CD1c-positive myeloid dendritic cell (primary cell): Measurements from ENCODE around the gene UBE2S.

ENCODE experiments used
- DNase-seq: peaks from one replicate; pipeline ENCODE4 v3.0.0-alpha.2; 2016; ENCODE audit errors: extremely low spot score

The UBE2S gene

DNA sequence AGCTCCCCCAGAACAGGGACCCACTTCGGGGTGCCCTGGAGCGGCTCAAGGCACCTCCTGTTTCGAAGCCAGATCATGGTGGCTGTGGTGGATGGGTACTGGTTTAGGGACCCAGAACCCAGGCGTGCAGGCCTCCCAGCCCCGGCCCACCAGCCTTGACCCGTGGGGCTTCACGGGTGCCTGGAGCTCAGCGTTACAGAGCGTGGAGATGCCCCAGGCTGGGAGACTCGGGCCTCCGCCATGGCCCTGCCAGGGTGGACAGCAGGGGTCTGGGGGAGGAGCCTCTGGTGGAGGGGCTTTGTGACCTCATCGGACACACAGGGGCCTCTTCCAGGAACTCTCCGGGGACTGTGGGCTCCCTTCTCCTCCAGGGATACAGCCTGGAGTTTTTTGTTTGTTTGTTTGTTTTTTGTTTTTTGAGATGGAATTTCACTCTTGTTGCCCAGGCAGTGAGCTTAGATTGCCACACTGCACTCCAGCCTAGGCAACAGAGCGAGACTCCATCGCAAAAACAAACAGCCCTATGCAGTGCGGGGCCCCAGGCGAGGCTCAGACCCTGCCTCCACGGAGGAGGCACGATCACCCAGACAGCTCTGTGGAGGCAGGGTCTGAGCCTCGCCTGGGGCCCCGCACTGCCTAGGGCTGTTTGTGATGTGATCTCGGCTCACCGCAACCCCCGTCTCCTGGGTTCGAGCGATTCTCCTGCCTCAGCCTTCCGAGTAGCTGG lies 44.4 kb downstream of the UBE2S start, which contains the start of gene GARIN5B:
Gene GARIN5B (minus strand): TSS at position 271 of the 727 bp plus-strand sequence. CDS start 194 bp downstream, at position 77.
- no peak for DNase-seq

DNA sequence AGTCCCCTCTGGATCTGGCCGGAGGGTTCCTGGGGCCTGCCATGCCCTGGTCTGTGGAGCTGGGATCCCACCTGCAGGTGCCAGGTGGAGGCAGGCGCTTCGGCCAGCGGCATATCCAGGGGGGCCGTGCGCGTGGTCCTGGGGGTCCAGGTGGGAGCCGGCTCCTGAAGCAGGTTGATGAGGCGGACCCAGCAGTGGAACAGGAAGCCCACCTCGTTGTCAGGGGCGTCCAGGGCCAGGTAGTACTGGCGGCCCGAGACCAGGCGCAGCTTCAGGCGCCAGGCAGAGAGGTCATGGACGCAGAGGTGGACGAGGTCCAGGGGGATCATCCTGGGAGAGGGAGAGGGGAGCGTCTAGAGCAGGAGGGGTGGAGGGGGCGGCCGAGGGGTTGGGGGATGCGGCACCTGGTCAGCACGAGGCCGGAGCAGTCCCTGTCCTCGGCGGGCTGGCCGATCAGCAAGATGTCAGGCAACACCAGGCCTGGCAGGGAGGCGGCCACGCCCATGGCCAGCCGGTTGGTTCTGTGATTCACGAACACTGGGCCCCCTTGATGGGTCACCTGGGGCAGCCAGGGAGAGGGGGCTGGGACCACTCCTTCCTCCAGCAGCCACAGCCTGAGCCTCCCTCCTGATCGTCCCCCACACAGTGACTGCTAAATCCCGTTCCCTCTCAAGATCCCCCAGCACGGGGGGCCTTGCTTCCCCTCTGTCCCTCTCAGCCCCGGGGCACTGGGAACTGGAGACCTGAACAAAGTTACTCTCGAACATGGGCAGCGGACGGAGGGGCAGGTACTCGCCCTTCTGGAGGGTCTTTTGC lies 45.2 kb downstream of the UBE2S start:
- no peak for DNase-seq

DNA sequence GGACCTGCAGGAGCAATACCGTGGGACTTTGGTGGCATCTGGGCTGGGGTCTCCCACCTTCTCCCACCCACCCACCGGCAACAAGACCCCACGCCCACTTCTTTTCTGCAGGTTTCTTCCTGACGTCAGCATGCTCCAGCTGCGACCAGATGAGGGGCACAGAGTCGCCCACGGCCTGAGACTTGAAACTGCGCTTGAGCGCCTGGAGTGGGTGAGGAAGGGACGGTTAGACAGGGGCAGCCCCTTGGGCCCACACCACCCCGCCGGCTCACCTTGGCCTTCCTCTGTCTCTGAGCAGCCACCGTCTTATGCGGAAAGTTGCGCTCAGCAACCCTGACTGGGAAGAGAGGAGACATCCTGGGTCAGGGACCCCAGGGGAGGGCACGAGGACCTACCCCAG lies 46.7 kb downstream of the UBE2S start:
- no peak for DNase-seq

DNA sequence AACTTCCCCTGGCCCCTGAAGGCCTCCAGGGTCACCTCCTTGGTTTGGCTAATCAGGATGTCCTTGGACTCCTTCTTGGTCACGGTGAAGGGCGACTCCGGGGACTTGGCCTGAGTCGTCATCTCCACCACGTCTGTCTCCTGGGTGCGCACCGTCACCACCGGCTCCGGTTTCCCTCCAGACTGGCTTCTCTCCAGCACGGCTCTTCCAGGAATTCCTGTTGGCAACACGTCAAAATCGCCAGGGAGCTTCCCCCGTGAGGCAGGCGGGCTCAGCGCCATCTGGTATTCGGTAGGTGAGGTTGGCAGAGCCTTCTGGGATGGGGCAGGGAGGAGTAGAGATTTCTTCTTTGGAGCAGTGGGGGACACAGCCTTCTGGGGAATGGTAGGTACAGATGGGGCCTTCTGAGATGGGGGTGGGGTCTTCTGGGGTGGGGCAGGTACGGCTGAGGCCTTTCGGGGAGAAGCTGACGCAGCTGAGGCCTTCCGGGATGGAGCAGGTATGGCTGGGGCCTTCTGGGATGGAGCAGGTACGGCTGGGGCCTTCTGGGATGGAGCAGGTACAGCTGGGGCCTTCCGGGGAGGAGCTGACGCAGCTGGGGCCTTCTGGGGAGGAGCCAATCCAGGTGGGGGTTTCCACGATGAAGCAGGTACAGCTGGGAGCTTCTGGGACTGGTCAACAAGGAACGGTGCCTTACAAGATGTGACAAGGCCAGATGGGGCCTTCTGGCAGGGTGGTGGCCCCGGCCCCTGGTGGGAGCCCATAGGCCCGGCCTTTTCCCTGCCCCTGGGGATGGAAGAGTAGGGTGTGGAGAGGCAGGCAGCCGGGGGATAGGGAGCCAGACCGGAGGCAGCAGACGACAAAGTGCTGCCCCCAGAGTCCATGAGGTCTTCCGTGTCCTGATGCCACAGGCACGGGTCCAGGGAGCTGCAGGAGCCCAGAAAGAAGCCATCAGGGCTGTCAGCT lies 48.4 kb downstream of the UBE2S start:
- DNase-seq = no peak

DNA sequence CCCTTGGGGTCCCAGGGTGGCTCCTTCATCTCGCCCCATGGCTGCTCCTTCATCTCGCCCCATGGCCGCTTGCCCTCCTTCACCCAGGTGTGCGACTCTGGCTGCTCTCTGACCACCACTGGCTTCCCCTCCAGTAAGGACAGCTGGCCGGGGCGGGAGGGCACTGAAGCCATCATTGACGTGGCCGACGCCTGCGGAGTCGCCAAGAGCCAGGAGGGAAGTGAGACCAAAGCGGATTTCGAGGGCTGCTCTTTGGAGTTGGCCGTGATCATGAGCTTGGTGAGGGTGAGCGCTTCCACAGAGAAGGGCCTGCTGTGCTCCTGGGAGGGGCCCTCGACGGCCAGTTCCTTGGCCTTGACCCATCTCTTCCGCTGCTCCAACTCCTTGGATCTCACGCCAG lies 49.1 kb downstream of the UBE2S start:
- DNase-seq = no peak

DNA sequence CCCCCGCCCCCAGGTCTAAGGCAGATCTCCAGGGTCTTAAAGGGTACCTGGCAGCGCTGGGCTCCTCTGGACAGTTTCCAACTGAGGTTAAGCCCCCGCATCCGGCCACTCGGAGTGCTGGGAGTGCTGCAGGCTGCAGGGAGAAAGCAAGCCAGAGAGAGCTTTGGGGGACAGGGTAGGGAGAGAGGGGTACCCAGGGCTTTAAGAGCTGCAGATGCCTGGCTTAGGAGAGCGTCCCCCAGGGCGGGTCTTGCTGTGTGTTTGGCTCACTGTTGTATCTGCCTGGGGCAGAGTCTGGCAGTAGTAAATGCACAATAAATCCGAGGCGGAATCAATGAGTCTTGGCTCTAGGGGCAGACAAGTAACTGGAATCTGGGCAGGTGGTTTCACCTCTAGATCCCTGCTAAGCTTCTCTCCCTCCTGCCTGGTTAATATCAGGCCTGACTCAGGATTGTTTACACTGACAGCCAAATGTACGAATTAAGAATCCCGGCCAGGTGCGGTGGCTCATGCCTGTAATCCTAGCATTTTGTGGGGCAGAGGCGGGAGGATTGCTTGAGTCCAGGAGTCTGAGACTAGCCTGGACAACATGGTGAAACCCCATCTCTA lies 52.3 kb downstream of the UBE2S start:
- no peak for DNase-seq

DNA sequence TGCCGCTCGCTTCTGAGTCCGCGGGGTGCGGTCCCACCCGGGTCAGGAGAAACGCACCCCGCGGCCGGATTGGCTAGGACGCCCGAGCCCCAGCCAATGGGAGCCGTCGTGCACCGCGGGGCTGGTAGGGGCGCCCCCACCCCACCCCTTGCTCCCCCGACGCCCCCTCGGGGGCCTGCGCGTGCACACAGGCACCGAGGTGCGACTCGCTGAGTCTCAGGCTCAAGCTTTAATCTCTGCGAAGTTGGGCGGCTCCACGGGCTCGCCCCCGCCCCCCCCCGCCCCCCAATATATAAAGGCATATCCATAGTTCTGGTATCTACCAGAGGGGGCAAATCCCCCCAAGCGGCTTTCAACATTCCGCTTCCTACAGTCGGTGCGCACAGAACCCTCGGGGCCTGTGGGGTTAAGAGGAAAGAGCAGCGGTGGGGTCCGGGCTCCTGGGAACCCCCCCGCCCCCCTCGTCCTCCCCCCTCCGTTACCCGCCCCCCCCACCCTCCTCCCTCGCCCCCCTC lies 52.8 kb downstream of the UBE2S start, which contains the start of gene COX6B2:
Gene COX6B2 (minus strand): TSS at position 22 of the 515 bp plus-strand sequence. CDS start 198 bp downstream, outside the sequence.
- no peak for DNase-seq

DNA sequence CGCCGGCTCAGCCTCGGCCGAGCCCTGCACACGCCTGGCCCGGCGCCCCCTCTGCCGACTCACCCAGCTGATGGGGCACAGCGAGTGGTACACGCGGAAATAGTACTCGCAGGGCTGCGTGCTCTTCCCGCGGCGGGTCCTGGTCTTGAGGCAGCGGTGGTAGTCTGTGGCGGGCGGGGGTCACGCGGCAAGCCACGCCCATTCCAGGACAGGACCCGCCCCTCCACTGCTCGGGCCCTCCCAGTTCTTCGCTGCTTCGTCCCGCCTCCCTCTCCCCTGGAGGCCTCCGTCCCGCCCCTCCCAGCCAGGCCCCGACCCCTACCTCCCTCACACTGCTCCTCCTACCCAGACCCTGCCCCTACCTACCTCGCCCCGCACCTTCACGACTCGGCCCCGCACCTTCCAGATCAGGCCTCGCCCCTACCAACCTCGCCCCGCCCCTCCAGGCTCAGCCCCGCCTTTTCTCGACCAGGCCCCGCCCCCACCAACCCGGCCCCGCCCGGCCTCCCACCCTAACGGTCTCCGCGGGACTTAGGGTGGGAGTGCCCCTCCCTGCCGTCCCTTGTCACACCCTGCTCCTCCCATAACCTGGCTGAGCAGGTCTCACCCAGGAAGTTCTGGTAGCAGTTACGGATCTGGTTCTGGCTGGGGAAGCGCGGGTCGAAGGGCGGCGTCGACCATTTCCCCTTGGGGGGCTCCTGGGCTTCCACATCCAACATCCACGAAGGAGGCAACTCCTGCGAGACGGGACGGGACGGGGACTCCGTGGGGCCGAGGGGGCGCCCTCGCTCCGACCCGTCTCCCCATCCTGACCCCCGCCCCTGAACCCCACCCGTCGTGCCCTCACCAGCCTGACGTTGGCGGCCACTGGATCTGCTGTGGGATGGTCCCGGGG lies 53.5 kb downstream of the UBE2S start:
- DNase-seq = peak; percentile 76

DNA sequence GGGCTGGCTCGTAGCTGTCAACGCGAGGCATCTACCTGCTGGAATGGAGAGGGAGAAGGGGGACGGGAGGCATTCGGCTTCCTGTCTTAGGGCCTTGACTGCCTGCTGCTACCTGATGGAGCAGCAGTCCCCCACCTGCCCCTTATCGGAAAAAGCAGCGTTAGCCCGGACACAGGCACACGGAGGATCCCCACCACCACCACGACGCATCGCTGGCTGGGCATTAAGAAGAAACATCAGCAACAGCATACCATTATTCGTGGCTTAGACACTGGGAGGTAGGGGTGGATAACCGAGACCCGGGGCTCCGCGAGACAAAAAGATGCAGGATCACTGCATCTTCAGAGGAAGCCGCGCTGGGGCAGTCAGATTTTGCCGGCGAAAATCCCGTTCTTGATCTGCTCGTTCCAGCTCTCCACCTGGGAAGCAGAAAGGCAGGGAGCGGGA lies 54.2 kb downstream of the UBE2S start:
- no peak for DNase-seq

DNA sequence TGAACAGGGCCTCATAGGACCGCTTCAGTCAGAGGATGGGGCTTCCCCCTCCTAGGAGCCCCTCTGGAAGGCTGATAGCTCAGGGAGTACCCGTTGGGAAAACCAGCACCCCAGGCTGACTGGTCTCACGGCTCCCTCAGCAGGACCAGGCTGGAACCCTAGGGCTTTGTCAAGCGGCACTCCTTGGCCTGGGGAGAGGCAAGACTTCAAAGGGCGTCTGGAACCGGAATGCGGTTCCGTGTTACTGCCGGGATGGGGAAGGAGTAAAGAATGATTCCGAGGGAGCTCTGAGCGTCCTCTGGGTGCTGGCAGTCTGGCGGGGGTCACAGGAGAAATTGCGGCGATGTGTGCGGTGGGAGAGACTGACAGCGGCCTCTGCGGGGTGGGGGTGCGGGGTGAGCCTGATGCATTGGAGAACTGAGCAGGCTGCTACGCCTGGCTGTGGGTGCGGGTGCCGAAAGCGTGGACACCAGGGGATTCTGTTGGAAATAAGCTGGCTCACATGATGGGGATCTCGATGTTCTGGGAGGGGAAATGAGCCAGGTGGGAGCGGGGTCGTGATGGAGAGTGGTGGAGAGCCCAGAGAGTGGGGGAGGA lies 54.9 kb downstream of the UBE2S start:
- no peak for DNase-seq

DNA sequence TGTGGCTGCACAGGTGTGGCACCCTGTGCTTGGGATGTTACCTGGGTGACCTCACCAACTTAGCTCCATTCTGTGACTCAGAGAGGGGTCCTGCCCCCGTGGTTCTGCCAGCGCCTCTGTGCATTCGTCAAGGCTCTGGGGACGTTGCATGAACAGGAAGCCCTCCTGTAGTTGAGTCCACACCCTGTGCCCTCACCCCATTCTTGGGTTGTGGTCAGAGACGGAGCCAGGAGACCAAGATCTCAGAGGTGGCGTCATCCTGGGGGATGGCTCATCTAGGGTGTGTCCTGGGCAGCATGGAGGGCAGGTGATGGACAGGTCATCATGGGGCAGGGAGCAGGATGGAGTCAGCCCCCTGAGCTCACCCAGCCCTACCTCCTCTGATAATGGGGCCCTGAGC lies 55.5 kb downstream of the UBE2S start:
- DNase-seq = no peak

DNA sequence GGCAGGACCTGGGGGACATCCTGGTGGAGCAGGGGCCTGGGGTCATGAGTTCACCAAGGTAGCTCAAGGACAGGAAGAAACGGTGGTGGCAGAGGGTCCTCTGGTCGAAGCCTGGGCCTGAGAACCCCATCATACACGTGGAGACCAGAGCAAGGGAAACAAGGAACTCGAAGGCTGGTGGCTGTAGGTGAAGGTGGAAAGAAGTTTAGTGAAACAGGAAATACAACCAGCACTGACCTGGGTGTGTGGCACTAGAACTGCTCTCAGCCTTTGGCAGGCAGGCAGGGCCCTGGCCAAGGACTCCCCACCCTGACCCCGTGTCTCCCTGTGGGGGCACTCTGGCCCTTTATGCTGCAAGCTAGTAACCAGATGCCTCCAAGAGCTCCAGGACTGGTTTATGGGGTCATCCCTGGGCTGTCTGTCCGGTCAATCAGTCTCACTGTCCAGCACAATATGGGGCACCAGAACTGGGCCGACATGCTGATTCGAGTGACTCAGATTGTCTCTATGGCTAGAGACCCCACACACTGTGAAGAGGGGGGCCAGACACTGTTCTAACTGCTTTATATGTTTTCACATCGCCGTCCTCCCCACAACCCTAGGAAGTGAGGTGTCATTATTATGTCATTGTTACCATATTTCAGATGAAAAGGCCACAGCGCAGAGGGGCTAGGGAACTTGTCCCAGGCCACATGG lies 56.8 kb downstream of the UBE2S start:
- DNase-seq = no peak
